ENCODE data around the gene EXOC3L2. TPM values are rescaled to one million over a fixed set of nuclear protein-coding genes. Genes with fewer than 3 reads are reported as not detected.

EXOC3L2 gene
- total and polyA plus RNA-seq, 2 of the 8 experiments (the other 6 are each of a cell fraction or from before 2014, with no cell fraction given): 1.4 to 1.6 TPM

GRCh38 chr19:45275370-45275971, 30.3 kb upstream of the EXOC3L2 start:
- no peak for DNase-seq (ENCODE audit: low read depth in 1 of 2, low spot score in 2 of 2)
- no peaks in the 10 kb centered on the region for H3K4me1 ChIP-seq (replicated peaks in 1 of 4; ENCODE audit: control insufficient read depth in 3 of 4, insufficient read depth in 4 of 4, low read length in 3 of 4)
- 93% methylated on average over 12 of the region's 12 CpGs; no CpG with 5 or more reads in 1 of the 2 experiments for WGBS, 2 experiments (ENCODE audit: extremely low coverage in 1 of 2, insufficient coverage in 1 of 2, insufficient read length in 1 of 2, insufficient replicate concordance in 2 of 2, low coverage in 1 of 2, low lambda C conversion rate in 2 of 2, missing lambda C conversion rate in 1 of 2)
- TF ChIP-seq, protein P1, sequence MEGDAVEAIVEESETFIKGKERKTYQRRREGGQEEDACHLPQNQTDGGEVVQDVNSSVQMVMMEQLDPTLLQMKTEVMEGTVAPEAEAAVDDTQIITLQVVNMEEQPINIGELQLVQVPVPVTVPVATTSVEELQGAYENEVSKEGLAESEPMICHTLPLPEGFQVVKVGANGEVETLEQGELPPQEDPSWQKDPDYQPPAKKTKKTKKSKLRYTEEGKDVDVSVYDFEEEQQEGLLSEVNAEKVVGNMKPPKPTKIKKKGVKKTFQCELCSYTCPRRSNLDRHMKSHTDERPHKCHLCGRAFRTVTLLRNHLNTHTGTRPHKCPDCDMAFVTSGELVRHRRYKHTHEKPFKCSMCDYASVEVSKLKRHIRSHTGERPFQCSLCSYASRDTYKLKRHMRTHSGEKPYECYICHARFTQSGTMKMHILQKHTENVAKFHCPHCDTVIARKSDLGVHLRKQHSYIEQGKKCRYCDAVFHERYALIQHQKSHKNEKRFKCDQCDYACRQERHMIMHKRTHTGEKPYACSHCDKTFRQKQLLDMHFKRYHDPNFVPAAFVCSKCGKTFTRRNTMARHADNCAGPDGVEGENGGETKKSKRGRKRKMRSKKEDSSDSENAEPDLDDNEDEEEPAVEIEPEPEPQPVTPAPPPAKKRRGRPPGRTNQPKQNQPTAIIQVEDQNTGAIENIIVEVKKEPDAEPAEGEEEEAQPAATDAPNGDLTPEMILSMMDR (IDR thresholded peaks at IDR 0.05; ENCODE audit: control extremely low read depth in 1 of 3, insufficient read depth in 1 of 3, low read depth in 1 of 3, low read length in 3 of 3): no peak
- no peak for TF ChIP-seq POLR2AphosphoS5 (IDR thresholded peaks at IDR 0.05; ENCODE audit: low read depth, low read length)
- TF ChIP-seq TBP (IDR thresholded peaks at IDR 0.05; ENCODE audit: low read depth, low read length): no peak
- TF ChIP-seq CEBPB (IDR thresholded peaks at IDR 0.05; ENCODE audit: low read depth, low read length): no peak
- no peak for TF ChIP-seq TCF12 (IDR thresholded peaks at IDR 0.05; ENCODE audit: low read depth, low read length)
- TF ChIP-seq, protein P2, sequence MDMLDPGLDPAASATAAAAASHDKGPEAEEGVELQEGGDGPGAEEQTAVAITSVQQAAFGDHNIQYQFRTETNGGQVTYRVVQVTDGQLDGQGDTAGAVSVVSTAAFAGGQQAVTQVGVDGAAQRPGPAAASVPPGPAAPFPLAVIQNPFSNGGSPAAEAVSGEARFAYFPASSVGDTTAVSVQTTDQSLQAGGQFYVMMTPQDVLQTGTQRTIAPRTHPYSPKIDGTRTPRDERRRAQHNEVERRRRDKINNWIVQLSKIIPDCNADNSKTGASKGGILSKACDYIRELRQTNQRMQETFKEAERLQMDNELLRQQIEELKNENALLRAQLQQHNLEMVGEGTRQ (IDR thresholded peaks at IDR 0.05; ENCODE audit: low read length): no peak
- TF ChIP-seq TAF1 (IDR thresholded peaks at IDR 0.05; ENCODE audit: low read depth, low read length): no peak
- TF ChIP-seq RXRA (IDR thresholded peaks at IDR 0.05; ENCODE audit: insufficient read depth, low read depth, low read length): no peak
- TF ChIP-seq POU5F1 (IDR thresholded peaks at IDR 0.05; ENCODE audit: low read depth, low read length): no peak
- no peak for TF ChIP-seq CTBP2 (IDR thresholded peaks at IDR 0.05; ENCODE audit: borderline replicate concordance, insufficient read depth, insufficient read length, low read length)

More at GRCh38 chr19:45275370-45275971, 30.3 kb upstream of the EXOC3L2 start:
- H3K23ac ChIP-seq (ENCODE audit: insufficient read length): no peak overlapping the region
- H4K5ac ChIP-seq (ENCODE audit: insufficient read length, low read depth, low read length): no peak overlapping the region
- H2BK15ac ChIP-seq (ENCODE audit: low read length): no peak overlapping the region
- no peak overlapping the region for H2AK5ac ChIP-seq (ENCODE audit: low read depth, low read length)
- H3K56ac ChIP-seq (replicated peaks; ENCODE audit: insufficient read length, low read depth, low read length): no peak overlapping the region
- H3K4me2 ChIP-seq (ENCODE audit: insufficient read depth in 1 of 2, low read depth in 2 of 2, low read length in 2 of 2): no peak overlapping the region
- H3K23me2 ChIP-seq (ENCODE audit: low read depth, low read length): no peaks in the 10 kb centered on the region
- no peak overlapping the region for H3K27ac ChIP-seq (ENCODE audit: low read depth, low read length)
- no peak for FAIRE-seq
- peaks cover 0 to 2% of the 10 kb centered on the region in 2 experiments for H4K20me1 ChIP-seq (replicated peaks in 1 of 2; ENCODE audit: control insufficient read depth in 1 of 2, insufficient read depth in 2 of 2, low read length in 2 of 2)
- H2BK12ac ChIP-seq (ENCODE audit: low read depth, low read length): no peak overlapping the region
- no peak overlapping the region for H2BK20ac ChIP-seq (ENCODE audit: low read length)
- H3K36me3 ChIP-seq (ENCODE audit: control insufficient read depth in 2 of 4, insufficient read depth in 4 of 4, low read length in 3 of 4): peaks cover 8 to 16% (median 11%) of the 10 kb centered on the region in 4 experiments; a peak in 6 of 8 replicates
- H3K27me3 ChIP-seq (replicated peaks in 1 of 4; ENCODE audit: control insufficient read depth in 3 of 4, extremely low read depth in 1 of 4, insufficient read depth in 3 of 4, low read length in 3 of 4): no peaks in the 10 kb centered on the region
- H3K79me2 ChIP-seq (ENCODE audit: control insufficient read depth in 1 of 2, insufficient read depth in 2 of 2, low read length in 2 of 2): no peaks in the 10 kb centered on the region
- H3K4ac ChIP-seq (replicated peaks; ENCODE audit: insufficient read length, low read depth, low read length): no peak overlapping the region
- H4K91ac ChIP-seq (replicated peaks; ENCODE audit: insufficient read length, low read length): no peak overlapping the region
- ChIA-PET POLR2A (ENCODE audit: partially characterized antibody) (no interaction called here), CTCF (ENCODE audit: partially characterized antibody) (interaction anchor here (0.8 to 1.2 kb wide), 4 partner anchors 16 to 75 kb away, joined by 3 to 4 read pairs (median 3); no protein-coding TSS in a partner anchor)
- no peak overlapping the region for H2AFZ ChIP-seq (ENCODE audit: low read length)
- no peak overlapping the region for H3K9ac ChIP-seq (replicated peaks in 1 of 4; ENCODE audit: extremely low read depth in 1 of 4, low read depth in 3 of 4, low read length in 3 of 4)
- H2BK5ac ChIP-seq (ENCODE audit: low read depth, low read length): no peak overlapping the region
- no peak overlapping the region for H3K14ac ChIP-seq (ENCODE audit: insufficient read length)
- H3K18ac ChIP-seq (ENCODE audit: extremely low read depth, low read length): no peak overlapping the region
- H3K79me1 ChIP-seq (ENCODE audit: low read depth, low read length): no peaks in the 10 kb centered on the region
- no peak overlapping the region for H4K8ac ChIP-seq (ENCODE audit: extremely low read depth, insufficient read depth, low read length)
- H3K9me3 ChIP-seq (ENCODE audit: insufficient read depth in 2 of 2, low read depth in 1 of 2, low read length in 1 of 2): no peaks in the 10 kb centered on the region
- no peak overlapping the region for H3K4me3 ChIP-seq (ENCODE audit: extremely low read depth in 1 of 4, insufficient read depth in 2 of 4, low read depth in 3 of 4, low read length in 4 of 4)
- H2BK120ac ChIP-seq (replicated peaks; ENCODE audit: low read depth, low read length): no peak overlapping the region

Data from H1 (cell line).